KMS-11 (cell line): ENCODE measurements around the gene ANO7.

ENCODE experiments used
- H2AFZ ChIP-seq: fragments of 200-600 bp; sonication (generic); 2 replicates; pipeline ENCODE4 v1.6.1; 2016; ENCODE audit warnings: antibody characterized with exemption, mixed run types, low read depth
- H3K27ac ChIP-seq: fragments of 200-600 bp; sonication (generic); 2 replicates; pipeline ENCODE4 v1.6.1; 2016; ENCODE audit warnings: mild to moderate bottlenecking, mixed run types
- H3K27me3 ChIP-seq: fragments of 200-600 bp; sonication (generic); 2 replicates; pipeline ENCODE4 v1.6.1; 2017; ENCODE audit warnings: mild to moderate bottlenecking, low read depth, mixed run types, moderate library complexity; ENCODE audit not compliant: insufficient read depth
- H3K36me3 ChIP-seq: fragments of 200-600 bp; sonication (generic); 2 replicates; pipeline ENCODE4 v1.6.1; 2017; ENCODE audit warnings: mild to moderate bottlenecking, mixed run types; ENCODE audit not compliant: insufficient read depth
- H3K4me1 ChIP-seq: fragments of 200-600 bp; sonication (generic); 2 replicates; pipeline ENCODE4 v1.6.1; 2016; ENCODE audit warnings: mild to moderate bottlenecking, low read depth, mixed run types; ENCODE audit not compliant: poor library complexity, severe bottlenecking
- H3K4me2 ChIP-seq: fragments of 200-600 bp; sonication (generic); 2 replicates; pipeline ENCODE4 v1.7.0; 2016; ENCODE audit warnings: mild to moderate bottlenecking, mixed run types
- H3K4me3 ChIP-seq: fragments of 200-600 bp; sonication (generic); IDR thresholded peaks from 2 replicates; pipeline ENCODE4 v1.6.1; 2017; ENCODE audit warnings: low read depth, low read length, mixed read lengths; ENCODE audit not compliant: insufficient read depth
- H3K79me2 ChIP-seq: fragments of 200-600 bp; sonication (generic); 2 replicates; pipeline ENCODE4 v1.6.1; 2016; ENCODE audit warnings: low read depth, mixed run types; ENCODE audit not compliant: insufficient read depth
- H3K9ac ChIP-seq: fragments of 200-600 bp; sonication (generic); 2 replicates; pipeline ENCODE4 v1.6.1; 2016; ENCODE audit warnings: mild to moderate bottlenecking, mixed run types
- H4K20me1 ChIP-seq: fragments of 200-600 bp; sonication (generic); 2 replicates; pipeline ENCODE4 v1.6.1; 2016; ENCODE audit warnings: mild to moderate bottlenecking, mixed run types; ENCODE audit not compliant: insufficient read depth
- CTCF ChIP-seq: fragments of 200-600 bp; sonication (generic); conservative IDR thresholded peaks from 2 replicates; pipeline ENCODE4 v1.6.1; 2017; ENCODE audit warnings: low read depth, mild to moderate bottlenecking, antibody characterized with exemption, low read length, moderate library complexity, mixed read lengths

The ANO7 gene

GRCh38 chr2:241158546-241158900, 30.0 kb upstream of the ANO7 start:
- no peak overlapping the region for H3K27ac ChIP-seq
- no peaks in the 10 kb centered on the region for H4K20me1 ChIP-seq
- H2AFZ ChIP-seq, result no peak overlapping the region
- H3K4me1 ChIP-seq, result no peaks in the 10 kb centered on the region
- no peaks in the 10 kb centered on the region for H3K36me3 ChIP-seq
- TF ChIP-seq CTCF, result no peak
- H3K27me3 ChIP-seq, result no peaks in the 10 kb centered on the region
- no peaks in the 10 kb centered on the region for H3K79me2 ChIP-seq
- H3K4me3 ChIP-seq, result no peak overlapping the region
- H3K9ac ChIP-seq, result no peak overlapping the region
- H3K4me2 ChIP-seq, result no peak overlapping the region

GRCh38 chr2:241159116-241159515, 29.4 kb upstream of the ANO7 start:
- H4K20me1 ChIP-seq, result no peaks in the 10 kb centered on the region
- no peaks in the 10 kb centered on the region for H3K36me3 ChIP-seq
- H3K79me2 ChIP-seq, result no peaks in the 10 kb centered on the region
- no peaks in the 10 kb centered on the region for H3K27me3 ChIP-seq
- H3K27ac ChIP-seq, result no peak overlapping the region
- H3K9ac ChIP-seq, result no peak overlapping the region
- no peak overlapping the region for H3K4me3 ChIP-seq
- no peak for TF ChIP-seq CTCF
- H3K4me1 ChIP-seq, result no peaks in the 10 kb centered on the region
- no peak overlapping the region for H3K4me2 ChIP-seq
- no peak overlapping the region for H2AFZ ChIP-seq

- no peaks in the 10 kb centered on the region for H3K36me3 ChIP-seq
- no peak for TF ChIP-seq CTCF
Measured at GRCh38 chr2:241160318-241160717, 28.2 kb upstream of the ANO7 start.

GRCh38 chr2:241161646-241162281, 26.7 kb upstream of the ANO7 start:
- no peaks in the 10 kb centered on the region for H3K79me2 ChIP-seq
- no peaks in the 10 kb centered on the region for H3K36me3 ChIP-seq
- no peak overlapping the region for H2AFZ ChIP-seq
- H4K20me1 ChIP-seq, result no peaks in the 10 kb centered on the region
- no peaks in the 10 kb centered on the region for H3K27me3 ChIP-seq
- H3K27ac ChIP-seq, result no peak overlapping the region
- no peak overlapping the region for H3K9ac ChIP-seq
- no peak overlapping the region for H3K4me2 ChIP-seq
- no peaks in the 10 kb centered on the region for H3K4me1 ChIP-seq
- no peak for TF ChIP-seq CTCF
- no peak overlapping the region for H3K4me3 ChIP-seq

More at GRCh38 chr2:241160318-241160717, 28.2 kb upstream of the ANO7 start:
- Histone ChIP-seq H3K9ac (no peak overlapping the region), H3K27ac (no peak overlapping the region), H3K4me1 (no peaks in the 10 kb centered on the region), H3K27me3 (no peaks in the 10 kb centered on the region), H2AFZ (no peak overlapping the region), H4K20me1 (no peaks in the 10 kb centered on the region), H3K4me2 (no peak overlapping the region), H3K4me3 (no peak overlapping the region), H3K79me2 (no peaks in the 10 kb centered on the region)
